GM13977 (cell line): ENCODE measurements around the gene TMEM248.
A peak's percentile ranks its signal among the peaks of the same experiment; 100 is the strongest.

Experiments
- DNase-seq: peaks from one replicate; pipeline ENCODE4 v3.0.0; 2012; ENCODE audit warnings: low spot score
- CTCF ChIP-seq: IDR thresholded peaks from 2 replicates; pipeline ENCODE4 v1.5.1; 2012; ENCODE audit warnings: mild to moderate bottlenecking, control low read depth; ENCODE audit not compliant: insufficient read depth; ENCODE audit errors: extremely low read depth, missing control alignments
- in situ Hi-C: fragments of 300-500 bp; cut with MboI; formaldehyde crosslinking; loops from one replicate; pipeline ENCODE4 v1.12.0; 2022; ENCODE audit warnings: low sequenced_read_pairs, low pct_unique_long_range_greater_than_20kb, mixed read lengths, inconsistent platforms; ENCODE audit not compliant: unreplicated experiment

Gene TMEM248

GRCh38 chr7:66921918-66922486, 977 bp downstream of the TMEM248 start:
- no peak for TF ChIP-seq CTCF
- peak; percentile 62 for DNase-seq
- in situ Hi-C loops = no loop called here

DNA sequence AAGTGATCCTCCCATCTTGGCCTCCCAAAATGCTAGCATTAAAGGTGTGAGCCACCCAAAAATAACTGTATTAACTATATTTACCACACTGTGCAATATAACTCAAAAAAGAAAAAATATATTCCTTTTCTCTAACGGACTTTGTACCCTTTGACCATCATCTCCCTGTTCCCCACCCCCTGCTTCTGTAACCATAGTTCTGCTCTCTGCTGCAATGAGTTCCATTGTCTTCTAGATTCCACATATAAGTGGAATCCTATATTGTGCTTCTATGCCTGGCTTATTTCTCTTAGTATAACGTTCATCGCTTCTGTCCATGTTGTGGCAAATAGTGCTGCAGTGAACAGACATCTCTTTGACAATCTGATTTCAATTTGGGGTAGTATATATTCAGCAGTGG, 4.2 kb downstream of the TMEM248 start:
- TF ChIP-seq CTCF = no peak
- DNase-seq = no peak
- in situ Hi-C loops = no loop called here

- DNase-seq = no peak
- in situ Hi-C loops = no loop called here
- TF ChIP-seq CTCF = no peak
These were observed 6.4 kb downstream of the TMEM248 start for GRCh38 chr7:66927348-66927948.

- no peak for TF ChIP-seq CTCF
- DNase-seq = no peak
- in situ Hi-C loops = no loop called here
These were observed 7.4 kb downstream of the TMEM248 start for GRCh38 chr7:66928388-66928787.

GRCh38 chr7:66929165-66929564, 8.1 kb downstream of the TMEM248 start:
- in situ Hi-C loops = no loop called here
- no peak for DNase-seq
- TF ChIP-seq CTCF = no peak

DNA sequence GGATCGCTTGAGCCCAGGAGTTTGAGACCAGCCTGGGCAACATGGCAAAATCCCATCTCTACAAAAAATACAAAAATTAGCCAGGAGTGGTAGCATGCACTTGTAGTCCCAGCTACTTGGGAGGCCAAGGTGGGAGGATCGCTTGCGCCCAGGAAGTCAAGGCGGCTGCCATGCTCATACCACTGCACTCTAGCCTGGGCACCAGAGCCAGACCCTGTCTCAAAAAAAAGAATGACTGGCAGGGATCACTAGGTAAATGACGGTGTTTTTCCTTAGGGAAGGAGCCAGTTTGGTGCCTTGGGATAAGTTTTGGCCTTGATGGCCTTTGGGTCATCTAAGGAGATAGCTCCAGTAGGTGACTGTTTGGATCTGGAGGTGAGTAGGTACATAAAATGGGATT, 8.9 kb downstream of the TMEM248 start:
- no peak for DNase-seq
- TF ChIP-seq CTCF = no peak
- in situ Hi-C loops = no loop called here
